Erythroblast (primary cell): ENCODE measurements around the gene OSM.
A peak's percentile ranks its signal among the peaks of the same experiment; 100 is the strongest.

Source experiments
- DNase-seq, 2 experiments: peaks; one replicate each; lab custom pipeline; 2025; lab: John Stamatoyannopoulos, UW
- GATA1 ChIP-seq: IDR thresholded peaks from 2 replicates; pipeline ENCODE4 v1.6.1; 2011; ENCODE audit warnings: low read depth, mild to moderate bottlenecking, control low read depth, low read length, moderate library complexity
- POLR2A ChIP-seq: IDR thresholded peaks from 2 replicates; pipeline ENCODE4 v1.6.1; 2011; ENCODE audit warnings: mild to moderate bottlenecking, low read length

The OSM gene

GRCh38 chr22:30293026-30293425 is 26.4 kb upstream of the OSM start:
- DNase-seq: no peak
- TF ChIP-seq GATA1 (no peak), POLR2A (no peak)

GRCh38 chr22:30292069-30292970 is 25.7 kb upstream of the OSM start:
- no peak for TF ChIP-seq POLR2A
- no peak for TF ChIP-seq GATA1
- DNase-seq: no peak

DNA sequence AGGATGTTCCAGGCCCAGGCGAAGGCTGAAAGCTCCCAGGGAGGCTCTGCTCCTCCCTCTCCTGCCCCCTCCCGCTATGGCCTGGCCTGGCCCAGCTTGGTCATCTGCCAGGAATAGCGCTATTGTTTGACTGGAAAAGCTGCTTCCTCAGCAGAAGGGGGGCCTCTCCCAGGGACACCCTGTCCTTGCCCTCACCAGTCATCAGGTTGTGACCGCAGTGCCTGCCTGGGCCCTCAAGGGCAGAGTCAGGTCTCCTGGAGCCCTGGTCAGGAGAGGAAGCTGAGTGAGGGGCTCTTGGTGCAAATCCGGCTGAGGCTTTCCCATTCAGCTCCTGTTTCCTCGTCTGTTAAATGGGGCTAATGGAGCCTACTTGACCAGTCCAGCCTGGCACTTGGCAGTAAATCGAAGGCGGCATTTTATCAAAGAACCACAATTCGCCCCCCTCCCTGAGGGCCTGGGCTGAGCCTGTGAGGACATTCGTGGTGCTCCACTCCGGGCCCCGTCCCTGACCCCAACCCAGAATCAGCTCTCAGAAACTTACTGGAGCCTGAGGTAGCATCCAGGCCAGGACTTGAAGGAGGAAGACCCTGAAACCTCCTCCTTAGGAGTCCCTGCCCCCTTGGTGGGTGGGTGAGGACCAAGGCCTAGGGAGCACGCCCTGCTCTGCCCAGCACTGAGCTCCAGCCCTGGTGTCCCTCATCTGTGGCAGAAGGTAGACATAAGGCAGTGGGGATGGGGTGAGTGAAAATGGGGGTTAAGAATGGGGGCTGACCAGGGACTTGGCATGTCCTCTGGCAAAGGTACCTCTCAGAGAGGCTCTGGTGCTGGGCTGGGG is 24.6 kb upstream of the OSM start:
- peak; percentile 26 to 42 for DNase-seq
- TF ChIP-seq POLR2A (no peak), GATA1 (no peak)

DNA sequence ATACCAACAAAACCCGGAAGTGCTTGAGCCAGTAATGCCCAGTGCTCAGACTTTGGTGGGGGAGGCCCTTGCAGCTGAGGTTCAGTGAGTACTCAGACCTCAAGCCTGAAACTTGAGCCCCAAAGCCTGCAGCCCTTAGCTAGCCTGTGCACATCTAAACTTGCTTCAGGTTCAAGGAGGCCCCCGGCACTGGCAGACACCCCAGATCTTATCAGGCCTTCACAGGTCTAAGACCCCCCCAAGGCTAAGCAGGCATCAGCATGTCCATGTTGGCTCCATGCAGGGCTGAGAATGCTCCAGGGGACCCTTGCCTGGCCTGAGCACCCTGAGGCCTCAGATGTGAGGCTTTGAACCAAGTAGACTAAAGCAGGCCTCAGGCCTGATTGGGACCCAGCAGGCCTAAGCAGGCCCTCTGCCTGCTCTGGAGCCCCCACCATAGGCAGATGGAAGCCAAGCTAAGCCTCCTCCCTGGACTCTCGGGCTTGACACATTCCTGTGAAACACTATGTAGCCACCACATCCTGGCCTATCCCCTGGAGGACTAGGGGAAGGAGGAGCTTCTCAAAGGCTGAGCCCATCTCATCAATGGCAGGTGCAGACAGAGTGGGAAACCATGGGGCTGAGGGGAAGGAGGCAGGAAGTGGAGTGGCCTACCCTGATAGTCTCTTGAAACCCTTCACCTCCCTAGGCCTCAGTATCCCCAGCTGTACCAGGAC is 23.8 kb upstream of the OSM start:
- TF ChIP-seq GATA1: no peak
- TF ChIP-seq POLR2A: no peak
- peak; percentile 50 to 58 for DNase-seq

GRCh38 chr22:30289980-30290313 is 23.3 kb upstream of the OSM start:
- no peak for DNase-seq

DNA sequence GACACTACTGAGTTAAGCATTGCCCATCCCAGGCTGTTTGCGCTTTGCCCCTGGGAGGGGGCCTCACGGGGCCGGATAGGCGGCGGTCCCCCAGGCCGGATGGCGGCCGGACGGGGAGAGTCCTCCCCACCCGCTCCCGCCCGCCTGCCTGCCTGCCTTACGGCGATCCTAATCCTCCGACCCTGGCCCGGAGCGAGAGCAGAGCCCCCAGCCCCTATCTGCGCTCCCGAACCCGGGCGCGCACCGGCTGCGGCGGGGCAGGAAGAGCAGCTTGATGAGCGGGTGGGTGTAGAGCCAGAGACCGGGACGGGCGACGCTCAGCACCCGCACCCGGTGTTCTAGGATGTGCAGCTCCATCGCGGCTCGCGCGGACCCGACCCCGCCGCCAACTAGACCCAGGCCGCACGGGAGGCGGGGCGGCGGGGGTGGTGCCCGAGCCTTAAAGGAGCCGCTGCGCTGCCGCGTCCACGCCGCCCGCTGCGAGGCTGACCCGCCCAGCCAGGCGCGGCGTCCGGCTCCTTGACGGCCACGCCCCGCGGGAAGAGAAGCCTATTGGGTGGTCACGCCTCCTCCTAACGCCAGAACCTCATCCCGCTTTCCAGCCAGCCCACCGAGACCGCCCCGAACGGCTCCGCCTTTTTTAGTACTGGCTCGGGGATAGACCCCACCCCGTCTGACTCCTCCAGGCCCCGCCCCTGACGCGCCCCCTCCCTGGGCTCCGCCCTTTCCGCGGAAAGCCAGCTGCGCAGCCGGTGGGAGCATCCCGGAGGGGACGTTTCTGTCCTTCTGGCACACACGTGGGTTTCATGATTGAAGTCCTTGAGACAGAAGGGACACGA is 22.7 kb upstream of the OSM start, which contains the start of gene CASTOR1:
Gene CASTOR1, minus strand, starts transcription at position 365 of the 839 bp plus-strand sequence. Its CDS starts 8 bp downstream, at position 357.
- DNase-seq: peak; percentile 97
- TF ChIP-seq GATA1 (no peak), POLR2A (peak; percentile 32)

More at GRCh38 chr22:30289980-30290313, 23.3 kb upstream of the OSM start:
- TF ChIP-seq GATA1: no peak
- no peak for TF ChIP-seq POLR2A

DNA sequence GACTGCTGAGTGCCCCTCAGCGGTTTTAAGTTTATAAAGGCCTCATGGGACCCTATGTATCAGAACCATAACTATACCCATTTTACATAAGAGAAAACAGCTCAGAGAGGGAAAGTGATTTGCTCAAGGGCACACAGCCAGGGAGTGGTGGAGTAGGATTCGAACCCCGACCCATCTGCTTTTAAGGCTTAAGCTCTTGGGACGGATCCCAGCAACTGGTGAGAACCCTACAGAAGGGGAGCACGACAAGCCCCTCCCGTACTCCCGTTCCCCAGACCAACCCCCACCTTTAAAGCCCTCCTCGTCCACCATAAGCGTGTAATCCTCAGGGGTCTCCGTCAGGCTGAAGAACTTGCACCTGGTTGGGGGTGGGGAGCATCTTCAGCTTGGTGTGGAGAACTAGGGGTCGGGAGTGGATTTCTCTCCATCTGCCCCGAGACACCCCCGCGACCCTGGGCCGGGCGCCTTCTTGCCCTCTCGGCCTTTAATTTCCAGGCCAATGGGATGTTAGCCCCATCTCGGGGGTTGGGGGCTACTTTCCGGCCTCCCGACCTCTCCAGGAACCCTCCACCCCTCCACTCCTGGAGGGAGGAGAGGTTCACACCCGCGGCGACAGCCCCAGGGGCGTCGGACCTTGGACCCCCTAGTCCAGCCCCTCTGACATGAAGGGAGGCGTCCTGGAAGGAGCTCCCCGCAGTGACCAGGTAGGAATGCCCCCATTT is 21.9 kb upstream of the OSM start:
- DNase-seq: peak in 1 of 2 experiments; percentile 53
- no peak for TF ChIP-seq POLR2A

- no peak for TF ChIP-seq POLR2A
- no peak for TF ChIP-seq GATA1
- peak; percentile 89 to 91 for DNase-seq
Observed at GRCh38 chr22:30287648-30288418, 21.2 kb upstream of the OSM start.

GRCh38 chr22:30286813-30287647 is 20.4 kb upstream of the OSM start:
- DNase-seq: peak; percentile 80 to 90
- TF ChIP-seq GATA1 (no peak), POLR2A (no peak)

DNA sequence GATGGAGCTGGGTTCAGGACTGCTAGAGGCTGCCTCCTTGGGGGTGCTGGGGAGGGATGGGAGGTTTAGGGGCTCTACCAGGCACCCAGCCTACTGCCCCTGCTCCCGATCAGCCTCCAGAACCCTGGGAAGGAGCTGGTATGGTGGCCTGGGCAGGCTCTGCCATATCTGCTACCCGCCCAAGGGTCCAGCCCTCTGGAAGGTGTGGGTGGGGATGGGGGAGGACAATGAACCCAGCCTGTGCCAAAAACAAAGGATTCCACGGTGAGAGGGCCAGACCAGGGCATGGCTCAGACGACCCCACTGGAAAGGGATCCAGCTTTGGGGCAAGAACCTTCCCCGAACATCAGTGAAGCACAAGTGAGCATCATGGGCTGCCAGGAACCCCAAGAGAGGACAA is 19.7 kb upstream of the OSM start:
- TF ChIP-seq GATA1 (no peak), POLR2A (no peak)

GRCh38 chr22:30285846-30286200 is 19.2 kb upstream of the OSM start:
- no peak for DNase-seq
- TF ChIP-seq POLR2A (no peak), GATA1 (no peak)

More for the DNA sequence above, 19.7 kb upstream of the OSM start:
- no peak for DNase-seq
